DMS 273 treated with DMSO at 0.1 percent for 48 hours (cell line): ENCODE data around the gene CHD2.
"Not testable (repeated sequence)": the region's sequence is repeated elsewhere in the genome, so short reads cannot be mapped to it uniquely, and the experiment has no call there.

Experiments used
- DNase-seq: peaks from one replicate; lab custom pipeline; 2025; lab: John Stamatoyannopoulos, UW

Gene CHD2

DNA sequence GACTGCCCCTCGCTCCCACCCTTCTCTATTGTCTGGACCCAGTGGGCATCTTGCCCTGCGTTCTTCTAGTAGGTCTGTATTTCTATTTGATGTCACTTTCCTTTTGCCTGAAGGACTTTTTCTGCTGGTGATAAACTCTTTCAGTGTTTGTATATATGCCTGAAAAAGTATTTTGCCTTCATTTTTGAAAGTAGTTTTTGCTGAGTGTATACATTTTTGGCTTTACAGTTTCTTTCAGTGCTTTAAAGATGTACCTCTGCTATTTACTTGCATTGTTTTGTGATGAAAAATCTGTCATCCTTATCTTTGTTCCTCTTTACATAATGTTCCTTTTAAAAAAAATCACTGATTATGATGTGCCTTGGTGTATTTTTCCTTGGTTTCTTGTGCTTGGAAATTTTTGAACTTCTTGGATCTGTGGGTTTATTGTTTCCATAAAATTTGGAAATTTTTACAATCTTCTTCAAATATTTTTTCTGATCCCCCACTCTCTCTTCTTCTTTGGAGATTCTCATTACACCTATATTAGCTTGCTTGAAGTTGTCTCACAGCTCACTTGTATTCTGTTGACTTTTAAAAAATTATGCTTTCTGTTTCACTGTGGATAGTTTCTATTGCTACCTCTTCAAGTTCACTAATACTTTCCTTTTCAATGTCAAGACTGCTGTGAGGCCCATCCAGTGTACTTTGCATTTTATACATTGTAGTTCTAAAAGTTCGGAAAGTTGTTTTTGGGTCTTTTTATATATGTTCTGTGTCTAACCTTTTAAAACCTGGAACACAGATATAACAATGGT, 121.0 kb downstream of the CHD2 start:
- no peak for DNase-seq

DNA sequence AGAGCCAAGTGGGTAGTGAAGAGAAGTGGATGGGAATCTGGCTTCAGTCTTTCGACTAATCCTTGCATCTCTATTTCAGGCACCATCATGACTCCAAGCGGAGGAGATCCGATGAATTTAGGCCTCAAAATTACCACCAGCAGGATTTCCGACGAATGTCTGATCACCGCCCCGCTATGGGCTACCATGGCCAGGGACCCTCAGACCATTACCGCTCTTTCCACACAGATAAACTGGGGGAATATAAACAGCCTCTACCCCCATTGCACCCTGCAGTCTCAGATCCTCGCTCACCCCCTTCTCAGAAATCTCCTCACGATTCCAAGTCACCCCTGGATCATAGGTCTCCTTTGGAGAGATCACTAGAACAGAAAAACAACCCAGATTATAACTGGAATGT, 124.2 kb downstream of the CHD2 start:
- DNase-seq, result no peak

DNA sequence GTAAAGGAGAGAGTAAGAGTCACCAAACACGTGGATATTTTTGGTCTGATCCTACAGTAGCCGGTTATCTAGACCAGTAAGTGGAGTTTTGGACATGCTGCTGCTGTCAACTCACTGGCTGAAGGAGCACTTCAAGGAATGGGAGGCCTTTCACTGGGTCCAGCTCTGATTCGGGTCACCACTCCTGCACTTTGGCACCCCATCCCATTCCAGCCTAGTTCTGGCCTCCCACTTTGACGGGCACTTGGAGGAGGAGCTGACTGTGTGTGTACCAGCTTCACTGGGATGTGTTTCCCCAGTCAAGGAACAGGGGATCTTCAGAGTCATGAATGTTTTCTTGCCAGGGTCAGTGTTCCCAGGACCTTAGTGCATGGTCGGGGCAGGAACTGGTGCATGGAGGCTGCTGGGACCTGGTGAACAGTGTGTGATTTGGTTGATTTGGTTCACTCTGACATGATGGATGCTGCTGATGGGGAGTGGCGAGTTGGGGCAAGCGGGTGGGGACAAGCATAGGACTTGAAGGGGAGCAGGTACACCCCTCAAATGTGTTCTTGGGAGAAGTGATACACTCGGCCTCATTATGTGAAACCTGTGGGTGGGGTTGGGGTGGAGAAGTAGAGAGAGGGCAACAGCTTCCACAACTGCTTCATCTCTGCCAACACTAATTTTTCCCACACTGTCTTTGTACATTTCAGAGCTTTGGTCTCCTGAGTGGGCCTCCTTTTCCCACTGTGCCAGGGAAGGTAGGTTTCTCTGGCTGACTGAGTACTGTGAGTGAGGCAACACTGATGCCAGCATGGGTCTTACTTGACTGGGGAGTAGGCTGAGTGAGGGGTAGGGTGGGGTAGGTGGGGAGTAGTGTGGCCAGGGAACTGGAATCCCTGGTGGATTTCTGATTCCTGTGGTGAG, 124.8 kb downstream of the CHD2 start:
- DNase-seq, result no peak

DNA sequence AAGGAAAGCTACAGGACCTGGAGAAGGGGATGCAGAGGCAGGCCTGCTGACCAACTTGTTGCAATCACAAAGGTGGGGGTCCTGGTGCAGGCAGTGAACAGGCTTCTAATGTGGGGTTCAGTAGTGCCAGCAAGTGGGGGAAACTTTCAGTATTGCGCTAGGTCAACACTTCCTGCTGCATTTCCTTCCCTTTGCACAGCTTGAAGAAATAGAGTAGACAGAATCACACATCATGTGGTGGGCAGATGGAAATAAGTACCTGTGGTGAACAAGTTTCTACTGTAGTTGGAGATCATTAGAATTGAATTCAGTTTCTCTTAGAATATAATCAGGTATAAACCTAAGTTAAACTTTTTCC, 125.5 kb downstream of the CHD2 start:
- no peak for DNase-seq

DNA sequence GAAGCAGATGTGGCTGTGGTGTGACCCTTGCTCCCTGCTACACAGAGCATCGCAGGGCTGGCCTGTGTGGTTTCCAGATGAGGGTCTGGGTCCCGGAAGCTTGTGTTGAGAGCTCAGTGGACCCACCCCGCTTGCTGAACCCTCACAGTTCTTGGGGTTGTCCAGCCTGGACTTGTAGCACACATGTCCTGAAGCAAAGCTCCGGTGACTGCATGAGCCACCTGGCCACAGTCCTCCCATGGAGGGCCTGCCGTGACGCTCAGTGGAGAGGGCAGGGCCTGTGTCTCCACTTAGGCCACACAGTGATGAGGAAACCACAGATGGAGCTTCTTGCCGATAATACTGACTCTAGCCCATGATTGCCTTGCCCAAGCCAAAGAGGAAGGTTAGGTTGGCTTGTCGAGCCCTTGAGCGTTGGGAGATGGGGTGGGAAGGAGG, 126.3 kb downstream of the CHD2 start:
- no peak for DNase-seq

DNA sequence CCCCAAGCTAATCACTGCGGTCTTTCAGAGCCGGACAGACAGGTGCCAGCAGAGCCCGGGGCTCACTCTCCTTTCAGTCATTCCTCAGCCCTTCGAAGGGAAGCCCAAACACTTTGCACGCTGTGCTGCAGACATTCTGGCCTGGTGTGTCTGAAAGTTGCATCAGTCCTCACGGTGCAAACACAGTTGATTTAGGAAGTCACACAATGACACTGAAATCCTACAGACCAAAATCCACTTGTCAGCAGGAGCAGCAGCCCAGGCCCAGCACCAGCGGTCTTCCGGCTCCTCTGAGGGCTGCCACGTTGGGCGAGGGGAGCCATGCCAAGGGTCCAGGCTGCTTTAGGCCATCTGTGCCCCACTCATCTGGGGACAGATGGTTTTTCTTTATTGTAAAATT, 127.3 kb downstream of the CHD2 start:
- no peak for DNase-seq

DNA sequence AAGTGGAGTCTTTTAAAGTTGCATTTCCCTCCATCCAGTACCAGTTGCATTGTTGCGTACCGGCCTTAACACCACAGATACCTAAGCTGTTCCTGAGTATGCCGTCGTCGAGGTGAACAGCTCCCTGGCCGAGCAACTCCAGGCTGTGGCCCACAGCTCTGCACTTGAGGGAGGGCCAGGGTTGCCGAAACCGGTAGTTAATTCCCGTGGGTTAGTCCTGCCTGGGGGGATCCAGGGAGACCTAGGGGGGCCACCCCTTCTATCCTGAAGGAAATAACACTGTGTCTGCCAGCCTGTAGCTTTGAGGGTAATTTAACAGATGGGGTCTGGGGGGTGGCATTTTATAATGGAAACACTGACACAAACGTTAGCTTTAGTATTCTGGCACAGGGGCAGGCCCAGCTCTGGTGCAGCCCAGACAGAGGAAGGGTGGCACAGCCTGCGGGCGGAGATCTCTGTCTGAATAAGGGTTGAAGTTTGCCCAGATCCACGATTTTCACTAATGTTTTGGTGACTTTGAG, 128.0 kb downstream of the CHD2 start:
- DNase-seq, result no peak

DNA sequence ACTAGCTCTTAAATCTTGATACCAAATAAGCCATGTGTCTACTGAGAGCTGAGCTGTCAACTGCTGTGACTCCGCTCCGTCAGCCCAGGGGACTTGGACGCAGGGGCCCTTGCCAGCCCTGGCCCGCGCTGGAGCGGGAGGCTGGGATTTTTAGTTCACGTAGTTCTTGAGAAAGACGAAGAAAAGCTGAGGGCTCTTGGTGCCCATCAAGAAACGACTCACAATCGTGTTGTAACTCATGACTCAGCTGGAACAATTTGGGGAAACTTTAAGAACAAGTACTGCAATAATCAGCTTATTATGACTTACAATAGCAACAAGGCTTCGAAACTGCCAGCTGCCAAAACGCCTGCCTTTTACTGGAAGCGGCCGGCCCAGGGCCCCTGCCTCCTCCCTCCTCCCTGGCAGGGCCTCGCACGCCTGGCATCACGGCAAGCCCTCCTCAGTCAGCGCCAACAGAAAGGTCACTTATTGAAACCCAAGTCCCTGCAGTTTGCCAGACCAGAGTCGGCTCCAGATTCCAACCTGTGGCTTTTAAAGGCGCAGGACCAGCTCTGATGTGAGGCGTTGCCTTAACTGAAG, 128.6 kb downstream of the CHD2 start:
- no peak for DNase-seq

DNA sequence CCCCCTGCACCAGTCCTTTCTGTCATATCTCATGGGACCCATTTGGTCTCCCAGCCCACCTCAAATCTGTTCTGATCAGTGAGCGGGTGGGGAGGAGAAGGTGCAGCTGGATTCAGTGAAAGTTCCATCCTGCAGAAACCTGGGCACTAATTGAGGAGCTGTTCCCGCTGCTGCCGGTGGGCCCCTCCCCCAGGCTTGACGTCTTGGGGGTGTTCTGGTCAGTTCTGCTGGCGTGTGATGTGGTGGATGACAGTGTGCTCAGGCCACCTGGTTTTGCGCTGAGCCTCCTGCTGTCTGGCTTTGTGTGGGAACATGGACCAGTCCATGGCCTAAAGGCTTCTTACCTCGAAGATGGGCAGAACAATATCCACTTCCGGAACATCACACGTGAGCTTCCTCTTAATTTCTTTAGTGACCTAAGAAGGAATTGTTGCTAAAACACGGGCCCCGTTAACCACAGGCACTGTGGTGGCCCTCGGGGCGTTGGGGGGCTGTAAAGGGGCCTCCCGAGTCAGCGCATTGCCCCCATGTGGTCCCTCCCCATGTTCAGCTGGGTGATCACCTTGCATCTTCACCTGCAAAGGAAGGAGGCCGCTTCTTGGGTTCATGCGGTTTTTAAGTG, 129.2 kb downstream of the CHD2 start:
- DNase-seq, result no peak

DNA sequence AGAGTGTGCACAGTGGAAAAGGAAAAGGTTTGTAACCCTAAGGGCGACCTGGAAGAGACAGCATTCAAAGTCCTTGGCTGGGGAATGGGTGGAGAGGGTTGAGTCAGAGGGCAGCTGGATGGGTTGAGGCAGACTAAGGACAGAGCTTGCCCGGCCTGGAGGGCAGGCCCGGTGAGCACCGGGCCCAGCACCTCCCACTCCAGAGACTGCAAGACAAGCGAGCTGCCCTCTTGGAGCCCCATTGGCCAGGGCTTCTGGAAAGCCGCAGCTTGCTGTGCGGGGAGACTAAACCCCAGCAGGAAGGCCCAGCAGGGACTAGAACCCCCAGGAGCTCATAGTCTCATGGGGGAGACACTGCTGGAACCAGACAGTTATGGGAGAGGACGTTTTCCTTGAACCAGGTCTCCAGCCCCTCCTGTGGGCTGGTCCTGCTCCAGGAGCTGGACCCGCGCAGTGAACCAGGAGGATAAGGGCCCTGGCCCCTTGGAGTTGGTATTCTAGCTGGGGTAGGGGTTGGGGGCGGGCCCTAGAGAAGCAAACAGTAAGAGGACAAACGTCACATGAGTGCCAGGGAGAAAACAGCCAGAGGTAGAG, 129.8 kb downstream of the CHD2 start:
- DNase-seq, result no peak

DNA sequence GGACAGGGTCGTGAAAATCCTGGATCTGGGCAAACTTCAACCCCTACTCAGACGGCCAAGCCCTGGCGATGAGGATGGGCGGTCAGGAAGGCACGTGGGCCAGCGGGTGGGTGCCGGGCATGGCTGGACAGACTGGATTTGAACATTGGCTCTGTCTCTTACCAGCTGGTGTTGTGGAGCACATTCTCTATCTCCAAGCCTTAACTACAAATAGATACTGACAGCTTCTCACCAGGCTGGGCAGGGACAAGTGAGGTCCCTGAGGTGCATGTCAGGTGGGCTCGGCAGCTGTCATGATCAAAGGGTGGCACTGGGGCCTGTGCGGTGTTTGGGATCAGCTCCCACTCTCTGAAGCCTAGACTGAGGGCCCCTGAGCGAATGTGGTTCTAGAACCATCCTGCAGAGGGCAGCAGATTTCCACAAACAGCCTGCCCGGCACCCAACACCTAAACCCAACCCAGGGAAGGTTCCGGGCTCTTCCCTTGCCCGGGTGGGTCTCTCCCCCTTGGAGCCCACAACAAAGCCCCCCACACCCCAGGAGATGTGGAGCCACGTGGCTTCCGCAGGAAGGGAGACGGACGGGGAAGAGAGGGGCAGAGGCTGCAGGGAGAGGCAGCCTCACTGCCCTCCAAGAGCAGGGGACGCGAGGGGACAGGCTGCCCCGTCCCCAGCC, 130.4 kb downstream of the CHD2 start:
- no peak for DNase-seq

DNA sequence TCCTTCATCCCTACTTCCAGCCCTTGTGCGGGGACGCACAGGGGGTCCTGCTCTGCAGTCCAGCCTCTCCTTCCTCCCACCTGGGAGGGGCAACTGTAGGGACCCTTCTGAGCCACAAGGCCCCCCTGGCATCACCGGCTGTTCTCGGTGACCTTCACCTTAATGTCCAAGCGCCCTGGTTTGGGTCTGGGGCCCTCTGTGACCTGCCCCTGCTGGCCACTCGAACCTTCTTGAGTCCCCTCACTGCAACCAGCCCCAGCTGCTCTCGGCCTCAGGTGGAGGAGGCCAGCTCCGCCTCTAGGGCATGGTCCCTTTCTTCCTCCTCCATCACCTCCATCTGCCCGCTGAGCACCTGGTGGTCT, 131.0 kb downstream of the CHD2 start:
- DNase-seq, result no peak

DNA sequence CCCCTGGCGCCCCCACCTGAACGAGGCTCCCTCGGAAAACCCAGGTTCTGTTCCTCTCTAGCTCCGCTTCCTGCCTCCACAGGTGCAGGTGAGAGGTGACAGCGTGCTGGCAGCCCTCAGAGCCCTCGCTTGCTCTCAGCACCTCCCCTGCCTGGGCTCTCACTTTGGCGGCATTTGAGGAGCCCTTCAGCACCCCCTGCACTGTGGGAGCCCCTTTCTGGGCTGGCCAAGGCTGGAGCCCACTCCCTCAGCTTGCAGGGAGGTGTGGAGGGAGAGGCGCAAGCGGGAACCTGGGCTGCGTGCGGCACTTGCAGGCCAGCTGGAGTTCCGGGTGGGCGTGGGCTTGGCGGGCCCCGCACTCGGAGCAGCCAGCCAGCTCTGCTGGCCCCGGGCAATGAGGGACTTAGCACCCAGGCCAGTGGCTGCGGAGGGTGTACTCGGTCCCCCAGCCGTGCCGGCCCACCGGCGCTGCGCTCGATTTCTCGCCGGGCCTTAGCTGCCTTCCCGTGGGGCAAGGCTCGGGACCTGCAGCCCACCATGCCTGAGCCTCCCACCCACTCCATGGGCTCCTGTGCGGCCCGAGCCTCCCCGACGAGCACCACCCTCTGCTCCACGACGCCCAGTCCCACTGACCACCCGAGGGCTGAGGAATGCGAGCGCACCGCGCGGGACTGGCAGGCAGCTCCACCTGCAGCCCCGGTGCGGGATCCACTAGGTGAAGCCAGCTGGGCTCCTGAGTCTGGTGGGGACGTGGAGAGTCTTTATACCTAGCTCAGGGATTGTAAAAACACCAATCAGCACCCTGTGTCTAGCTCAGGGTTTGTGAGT, 131.6 kb downstream of the CHD2 start:
- not testable (repeated sequence) for DNase-seq

DNA sequence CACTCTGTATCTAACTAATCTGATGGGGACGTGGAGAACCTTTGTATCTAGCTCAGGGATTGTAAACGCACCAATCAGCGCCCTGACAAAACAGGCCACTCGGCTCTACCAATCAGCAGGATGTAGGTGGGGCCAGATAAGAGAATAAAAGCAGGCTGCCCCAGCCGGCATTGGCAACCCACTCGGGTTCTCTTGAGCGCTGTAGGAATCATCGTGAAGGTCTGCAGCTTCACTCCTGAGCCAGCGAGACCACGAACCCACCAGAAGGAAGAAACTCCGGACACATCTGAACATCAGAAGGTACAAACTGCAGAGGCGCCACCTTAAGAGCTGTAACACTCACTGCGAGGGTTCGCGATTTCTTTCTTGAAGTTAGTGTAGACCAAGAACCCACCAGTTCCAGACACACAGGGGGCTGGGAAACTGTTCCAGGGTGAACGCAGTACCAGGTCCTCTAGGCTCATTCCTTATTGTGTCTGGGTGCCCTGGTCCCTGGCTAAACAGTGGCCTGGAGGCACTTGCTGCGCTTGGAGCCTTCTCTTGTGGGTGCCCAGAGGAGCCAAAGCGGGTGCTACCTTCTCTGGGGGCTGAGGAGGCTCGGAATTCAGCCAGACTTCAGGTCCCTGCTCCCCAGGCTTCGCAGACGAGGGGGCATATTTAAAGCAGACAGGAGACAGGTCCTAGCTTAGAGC, 132.5 kb downstream of the CHD2 start:
- not testable (repeated sequence) for DNase-seq

DNA sequence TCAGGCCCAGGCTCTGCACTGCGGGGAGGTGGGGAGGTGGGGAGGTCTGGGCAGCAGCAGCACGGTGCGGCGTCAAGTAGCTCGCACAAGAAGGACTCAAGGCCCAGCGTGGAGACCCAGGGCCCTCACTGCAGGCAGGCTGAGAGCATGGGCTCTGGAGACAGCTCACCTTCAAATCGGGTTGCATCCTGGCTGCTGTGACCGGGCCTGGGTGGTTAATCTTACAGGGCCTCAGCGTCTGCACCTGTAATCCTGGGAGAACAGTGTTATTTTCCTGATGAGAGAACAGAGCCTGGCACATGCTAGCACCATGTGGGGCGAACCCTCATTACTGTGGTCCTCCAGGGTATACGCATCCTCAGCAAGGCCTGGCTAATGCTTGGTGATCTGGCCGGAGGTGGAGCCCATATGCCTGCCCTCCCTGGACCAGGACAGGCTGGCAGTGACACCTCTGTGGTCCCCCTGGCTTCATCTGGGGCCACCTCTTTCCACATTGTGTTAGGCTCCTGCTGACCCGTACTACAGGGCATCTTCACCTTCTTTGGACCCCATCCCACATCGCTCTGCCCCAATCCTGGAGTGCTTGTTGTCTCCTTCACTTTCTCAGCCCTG, 133.4 kb downstream of the CHD2 start:
- DNase-seq, result no peak

DNA sequence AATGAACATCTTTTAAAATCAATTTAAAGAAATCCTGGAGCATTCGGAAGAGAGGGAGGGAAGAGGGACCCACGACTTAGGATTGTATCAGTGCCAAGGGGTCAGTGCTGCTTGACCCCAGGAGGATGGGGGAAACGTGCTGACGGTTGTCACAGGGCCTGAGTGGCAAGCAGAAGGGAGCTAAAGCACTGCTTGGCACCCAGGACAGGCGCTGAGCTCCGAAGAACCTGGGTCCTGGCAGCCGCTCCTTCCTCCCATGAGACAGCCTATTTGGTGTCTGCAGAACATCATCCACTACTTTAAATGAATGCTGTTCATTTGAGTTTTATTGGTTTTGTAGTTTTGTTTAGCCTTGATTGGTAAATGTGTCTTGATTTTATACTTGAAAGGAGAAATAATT, 134.4 kb downstream of the CHD2 start:
- no peak for DNase-seq

DNA sequence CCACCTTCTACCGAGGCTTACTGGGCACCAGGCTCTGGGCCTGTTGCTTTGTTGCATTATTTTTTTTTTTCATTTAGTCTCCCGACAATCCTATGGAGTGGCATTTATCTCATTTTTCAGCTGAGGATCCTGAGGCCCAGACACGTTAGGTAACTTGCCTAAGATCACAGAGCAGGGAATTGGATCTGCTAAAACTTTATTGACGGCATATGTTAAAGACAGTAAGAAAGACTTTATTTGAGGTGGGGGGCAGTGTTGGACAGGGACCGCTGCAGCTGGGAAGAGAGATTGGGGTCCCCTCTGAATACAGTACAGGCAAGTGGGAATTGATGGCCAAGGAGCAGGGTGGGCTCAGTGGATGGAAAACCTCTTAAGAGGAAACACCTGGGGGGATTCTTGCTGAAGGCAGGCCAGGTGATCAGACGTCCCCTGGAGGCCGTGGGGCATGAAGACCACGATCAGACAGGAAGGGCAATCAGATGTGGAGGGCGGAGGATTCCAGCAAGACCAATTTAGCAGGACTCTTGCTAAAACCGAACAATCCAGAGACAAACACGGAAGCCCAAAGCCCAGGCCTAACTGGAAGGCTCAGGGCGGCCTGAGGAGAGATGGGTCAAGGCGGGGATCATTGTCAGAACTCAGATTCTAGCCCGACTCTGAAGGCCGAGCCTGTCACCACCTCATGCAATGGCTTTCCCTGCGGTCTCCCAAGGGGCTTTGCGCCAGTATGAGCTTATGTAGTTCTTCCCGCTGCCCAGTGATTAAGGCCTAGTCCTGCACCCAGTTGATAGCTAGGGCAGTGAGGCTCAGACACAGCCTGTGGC, 135.2 kb downstream of the CHD2 start:
- DNase-seq, result no peak
